22Rv1 (cell line): ENCODE results near the gene CAPZB.

Source experiments
- H3K27ac ChIP-seq: fragments of 450-650 bp; 2 replicates; pipeline ENCODE4 v1.5.1; 2017
- CTCF ChIP-seq: fragments of 450-650 bp; IDR thresholded peaks from 2 replicates; pipeline ENCODE4 v1.5.1; 2017; ENCODE audit warnings: mild to moderate bottlenecking
- ZFX ChIP-seq: fragments of 450-650 bp; IDR thresholded peaks from 2 replicates; pipeline ENCODE4 v1.6.1; 2017; ENCODE audit warnings: antibody characterized with exemption, borderline replicate concordance

Gene CAPZB

DNA sequence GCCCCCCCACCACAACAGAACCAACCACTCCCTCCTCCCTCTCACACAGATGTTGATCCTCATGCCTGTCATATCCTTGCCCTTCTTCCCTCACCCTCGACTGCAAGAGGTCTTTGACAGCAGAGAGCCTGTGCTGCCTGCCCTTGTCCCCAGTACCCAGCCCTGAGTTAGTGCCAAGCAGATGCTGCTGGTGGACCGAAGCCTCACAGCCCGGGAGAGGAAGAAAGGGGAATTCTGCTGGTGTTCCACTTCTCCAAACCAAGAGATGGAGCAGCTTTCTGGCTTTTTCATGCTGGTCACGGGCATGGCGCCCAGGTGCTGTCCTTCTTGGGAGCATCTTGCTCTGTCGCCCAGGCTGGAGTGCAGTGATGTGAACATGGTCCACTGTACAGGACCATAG is 104.1 kb downstream of the CAPZB start:
- no peak overlapping the region for H3K27ac ChIP-seq
- TF ChIP-seq CTCF (no peak), ZFX (no peak)

DNA sequence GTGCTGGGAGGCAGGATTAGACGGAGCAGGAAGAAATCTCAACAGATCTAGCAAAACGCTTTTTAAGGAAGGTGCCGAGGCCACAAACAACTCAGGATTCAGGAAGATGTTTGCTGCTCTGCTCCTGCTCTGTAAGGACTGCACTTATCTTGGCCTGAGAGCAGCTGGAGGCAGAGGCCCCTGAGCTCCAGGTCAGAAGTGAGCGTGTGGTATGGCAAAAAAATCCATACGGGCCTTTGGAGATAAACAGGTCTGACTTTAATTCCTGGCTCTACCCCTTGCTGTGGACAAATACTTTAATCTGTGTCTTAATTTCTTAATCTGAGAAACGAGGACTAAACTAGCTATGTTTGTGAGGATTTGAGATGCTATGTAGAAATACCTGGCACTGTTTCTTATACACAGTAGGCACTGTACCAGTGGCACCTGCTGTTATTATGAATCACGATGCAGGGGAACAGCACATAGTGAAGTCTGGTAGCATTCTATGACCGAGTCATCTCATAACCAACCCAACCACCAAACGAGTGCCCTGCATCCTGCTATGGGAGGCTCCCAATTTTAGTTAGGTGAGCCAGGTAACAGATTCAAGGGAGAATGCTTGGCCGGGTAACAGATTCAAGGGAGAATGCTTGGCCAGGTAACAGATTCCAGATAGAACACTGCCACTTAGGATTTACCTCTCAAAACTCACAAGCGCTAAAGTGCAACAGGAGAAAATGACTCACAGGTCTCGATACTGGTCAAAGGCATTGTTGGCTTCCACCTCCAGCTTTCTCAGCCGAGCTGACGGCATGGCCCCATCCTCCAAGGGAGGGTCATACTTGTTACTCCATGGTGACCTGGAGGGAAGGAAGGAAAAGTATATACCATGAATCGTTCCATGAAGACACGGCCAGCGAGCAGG is 107.3 kb downstream of the CAPZB start:
- TF ChIP-seq CTCF (no peak), ZFX (no peak)
- H3K27ac ChIP-seq = no peak overlapping the region

DNA sequence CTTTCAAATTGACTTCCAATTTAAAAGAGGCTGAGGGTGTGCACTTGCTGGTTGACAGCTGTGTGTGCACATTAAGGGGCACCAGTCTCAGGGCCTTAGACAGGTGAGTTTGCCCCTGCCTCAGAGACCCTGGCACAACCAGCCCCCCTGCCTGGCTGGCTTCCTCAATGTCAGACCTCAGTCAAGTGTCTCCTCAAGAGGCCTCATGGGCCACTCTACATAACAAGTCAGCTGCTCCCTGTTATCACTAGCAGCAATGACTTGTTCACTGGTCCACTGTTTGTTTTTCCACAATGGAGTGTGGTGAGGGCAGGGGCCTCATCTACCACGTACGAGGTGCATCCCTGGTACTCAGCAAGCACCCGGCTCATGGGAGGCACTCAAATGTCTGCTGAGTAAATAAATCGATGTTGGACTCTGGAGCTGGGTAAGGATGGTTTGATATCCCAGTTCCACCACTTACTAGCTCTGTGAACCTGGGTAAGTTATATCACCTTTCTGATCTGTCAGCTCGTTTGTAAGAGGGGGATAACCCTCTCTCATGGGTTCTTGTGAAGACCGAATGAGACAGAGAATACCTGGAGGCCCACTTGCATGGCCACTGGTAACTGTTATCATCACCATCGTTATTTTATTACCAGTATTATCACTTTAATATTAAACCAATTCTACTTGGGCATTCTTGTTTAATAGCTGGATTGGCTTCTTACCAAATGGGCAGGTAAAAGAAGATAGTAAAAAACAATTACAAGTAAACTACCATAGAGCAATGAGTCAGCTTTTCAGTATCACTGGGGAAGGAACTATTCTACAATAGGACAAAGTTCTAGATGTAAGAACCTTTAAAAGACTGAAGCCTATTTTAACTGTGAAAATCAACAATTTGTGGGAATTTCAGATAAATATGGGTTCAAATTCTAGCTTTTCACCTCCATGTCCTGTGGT is 108.6 kb downstream of the CAPZB start:
- TF ChIP-seq CTCF = no peak
- no peak for TF ChIP-seq ZFX
- H3K27ac ChIP-seq = no peak overlapping the region

DNA sequence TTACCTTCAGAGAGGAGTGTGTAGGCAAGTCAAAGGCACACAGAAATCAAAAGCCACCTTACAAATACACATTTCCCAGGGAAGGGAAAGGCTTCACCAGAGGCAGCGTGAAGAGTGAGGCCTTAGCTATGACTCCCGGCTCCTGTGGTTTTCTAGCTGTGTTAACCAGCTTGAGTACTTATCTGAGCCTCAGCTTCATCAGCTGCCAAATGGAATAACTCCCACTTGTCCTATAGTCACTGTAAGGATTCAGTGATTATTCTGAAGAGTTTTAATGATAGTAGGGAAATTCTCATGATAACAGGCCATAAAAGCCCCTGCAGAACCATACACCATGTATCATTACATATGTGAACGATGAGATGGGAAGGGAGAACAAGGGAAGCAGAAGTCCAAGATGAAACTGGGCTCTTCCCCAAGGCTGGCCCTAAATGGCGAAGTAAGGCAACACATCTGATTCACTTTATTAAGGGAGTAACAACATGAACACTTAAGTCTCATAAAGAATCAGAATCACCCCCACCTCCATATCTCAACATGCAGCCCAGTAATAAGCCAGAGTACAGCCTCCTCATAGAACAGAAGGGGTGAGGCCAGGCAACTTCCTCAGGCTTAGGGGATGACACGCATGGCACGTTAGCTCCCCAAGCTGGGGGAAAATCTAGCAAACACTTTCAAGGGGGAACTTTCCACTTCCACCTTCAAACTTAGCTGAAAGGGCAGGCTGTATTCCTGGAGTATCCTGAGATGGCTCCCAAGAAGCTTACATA is 109.5 kb downstream of the CAPZB start:
- TF ChIP-seq ZFX (no peak), CTCF (no peak)
- no peak overlapping the region for H3K27ac ChIP-seq

GRCh38 chr1:19374926-19375325 is 110.4 kb downstream of the CAPZB start:
- H3K27ac ChIP-seq = no peak overlapping the region
- TF ChIP-seq ZFX (no peak), CTCF (no peak)

DNA sequence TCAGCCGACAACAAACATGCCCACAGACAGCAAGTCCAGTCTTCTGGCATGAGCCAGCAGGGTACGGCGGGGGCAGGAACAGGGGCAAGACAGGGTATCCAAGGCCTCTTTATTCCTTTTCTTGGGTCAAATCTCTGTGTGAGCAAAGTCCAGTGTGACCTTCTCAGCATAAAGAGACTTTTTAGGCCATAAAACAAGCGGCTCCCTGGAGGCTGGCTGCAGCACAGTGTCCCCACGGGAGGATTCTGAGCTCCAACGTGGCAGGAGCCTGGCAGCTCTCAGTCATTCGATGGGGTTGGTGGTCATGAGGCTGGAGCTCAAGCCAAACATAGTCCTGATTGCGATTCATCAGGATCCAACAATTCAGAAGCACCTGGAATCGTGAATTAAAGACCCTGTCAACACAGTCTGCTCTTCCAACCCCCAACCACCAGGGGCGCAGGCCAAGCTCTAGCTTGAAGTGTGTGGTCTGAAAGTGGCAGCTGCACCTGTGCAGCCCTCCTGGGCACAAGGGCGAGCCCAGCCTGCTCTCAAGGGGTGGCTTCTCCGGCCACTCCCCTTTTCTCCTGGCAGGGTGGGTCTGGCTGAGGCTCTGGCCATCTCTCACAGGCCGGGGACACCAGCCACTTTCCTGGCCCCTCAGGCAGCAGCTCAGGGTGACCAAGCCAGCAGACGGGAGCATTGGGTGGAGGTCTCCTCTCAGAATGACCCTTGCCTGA is 111.1 kb downstream of the CAPZB start:
- TF ChIP-seq ZFX (no peak), CTCF (no peak)
- no peak overlapping the region for H3K27ac ChIP-seq
